Measurements from ENCODE around the gene CTNNA1.

Gene CTNNA1

DNA sequence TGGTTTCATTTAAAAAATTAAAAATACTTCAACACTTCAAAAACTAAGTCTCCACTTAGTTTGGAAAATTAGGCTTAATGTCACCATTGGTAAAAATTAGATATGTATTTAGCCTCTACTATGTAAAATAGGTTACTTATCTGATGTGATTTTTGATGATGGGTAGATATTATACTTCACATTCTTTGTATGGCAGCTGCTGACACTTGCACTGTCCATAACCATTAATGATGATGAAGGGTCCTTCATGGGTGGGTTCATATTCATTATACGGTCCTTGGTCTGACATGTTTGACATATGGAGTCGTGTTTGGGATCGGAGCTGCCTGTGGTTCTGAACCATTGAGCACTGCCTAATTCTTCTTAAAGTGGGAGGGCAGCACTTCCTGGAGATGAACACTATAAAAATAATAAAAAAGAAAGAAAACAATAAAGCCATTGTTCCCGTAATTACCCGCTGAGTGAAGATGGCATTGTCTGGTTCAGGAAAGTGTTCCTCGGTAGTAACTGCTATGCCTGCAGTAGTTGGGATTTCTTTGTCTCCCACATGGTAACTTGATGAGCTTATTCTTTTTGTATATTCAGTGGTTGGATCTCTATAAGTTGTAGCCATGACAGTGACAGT lies 119.7 kb downstream of the CTNNA1 start:
- no CpG with 5 or more reads among the region's 6 CpGs for WGBS (ENCODE audit: insufficient coverage, insufficient read length)
- no peak for DNase-seq (ENCODE audit: low read depth, low spot score)
- Histone ChIP-seq H3K4me1 (ENCODE audit: control insufficient read depth, insufficient read depth, low read length) (peaks cover 5% of the 10 kb centered on the region; the same call in 1 of the 2 replicates), H3K9me3 (ENCODE audit: control insufficient read depth, insufficient read depth, low read length) (no peaks in the 10 kb centered on the region), H3K27ac (ENCODE audit: low read length) (no peak overlapping the region), H3K4me3 (ENCODE audit: low read length) (no peak overlapping the region), H3K36me3 (ENCODE audit: control insufficient read depth, insufficient read depth, low read length) (no peaks in the 10 kb centered on the region), H3K27me3 (ENCODE audit: control insufficient read depth, insufficient read depth, low read length) (no peaks in the 10 kb centered on the region)

DNA sequence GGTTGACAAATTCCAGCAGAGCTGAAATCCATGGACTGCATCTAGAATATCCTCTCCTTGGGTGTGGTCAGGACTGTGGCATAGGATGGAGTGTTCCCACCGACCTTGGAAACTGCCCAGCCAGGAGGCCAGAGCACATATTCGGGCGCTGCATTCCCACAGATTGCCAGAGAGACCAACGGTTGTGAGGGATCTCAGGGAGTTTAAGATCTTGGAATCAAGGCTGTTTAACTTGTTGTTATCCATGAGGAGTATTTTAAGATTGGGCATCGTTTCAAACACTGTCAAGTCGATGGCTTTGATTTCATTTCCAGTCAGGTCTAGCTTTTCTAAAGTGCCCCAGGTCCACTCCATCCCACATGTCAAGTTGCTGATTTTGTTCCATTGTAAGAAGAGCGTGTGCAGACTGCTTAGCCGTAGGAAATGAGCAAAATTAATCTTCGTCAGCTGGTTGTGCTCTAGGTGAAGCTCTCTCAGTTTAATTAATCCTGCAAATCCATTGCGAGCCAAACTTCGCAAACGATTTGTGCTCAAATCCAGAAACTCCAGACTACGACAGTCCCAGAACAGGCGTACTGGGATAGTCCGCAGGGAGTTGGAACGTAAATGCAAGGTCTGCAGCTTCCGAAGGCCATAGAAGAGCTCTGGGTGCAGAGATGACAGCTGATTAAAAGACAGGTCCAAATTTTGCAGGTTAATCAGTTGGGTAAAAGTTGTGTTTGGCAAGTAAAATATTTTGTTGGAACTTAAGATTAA lies 120.4 kb downstream of the CTNNA1 start:
- H3K27me3 ChIP-seq (ENCODE audit: control insufficient read depth, insufficient read depth, low read length), result no peaks in the 10 kb centered on the region
- no peaks in the 10 kb centered on the region for H3K36me3 ChIP-seq (ENCODE audit: control insufficient read depth, insufficient read depth, low read length)
- no CpG with 5 or more reads among the region's 17 CpGs for WGBS (ENCODE audit: insufficient coverage, insufficient read length)
- H3K9me3 ChIP-seq (ENCODE audit: control insufficient read depth, insufficient read depth, low read length), result no peaks in the 10 kb centered on the region
- DNase-seq (ENCODE audit: low read depth, low spot score), result no peak
- peaks cover 3% of the 10 kb centered on the region; the same call in 1 of the 2 replicates for H3K4me1 ChIP-seq (ENCODE audit: control insufficient read depth, insufficient read depth, low read length)
- no peak overlapping the region for H3K4me3 ChIP-seq (ENCODE audit: low read length)
- H3K27ac ChIP-seq (ENCODE audit: low read length), result no peak overlapping the region

DNA sequence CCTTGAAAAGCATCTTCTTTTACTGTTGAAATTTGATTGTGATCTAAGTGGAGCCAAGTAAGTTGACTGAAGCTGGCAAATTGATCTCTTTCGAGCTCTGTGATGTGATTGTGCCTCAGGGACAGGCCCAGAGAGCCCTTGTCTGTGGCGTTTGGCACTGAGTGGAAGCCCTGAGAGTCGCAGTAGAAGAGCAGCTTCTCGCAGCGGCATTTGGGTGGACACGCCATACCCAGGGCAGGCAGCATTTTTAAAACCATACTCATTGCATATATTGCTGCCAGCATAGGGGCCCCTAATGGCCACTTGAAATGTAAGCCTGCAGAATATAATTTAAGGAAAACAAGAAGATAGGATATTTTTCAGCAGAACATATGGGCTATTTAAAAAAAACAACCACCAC lies 121.0 kb downstream of the CTNNA1 start:
- Histone ChIP-seq H3K36me3 (ENCODE audit: control insufficient read depth, insufficient read depth, low read length) (no peaks in the 10 kb centered on the region), H3K4me3 (ENCODE audit: low read length) (no peak overlapping the region), H3K27ac (ENCODE audit: low read length) (no peak overlapping the region), H3K9me3 (ENCODE audit: control insufficient read depth, insufficient read depth, low read length) (no peaks in the 10 kb centered on the region), H3K4me1 (ENCODE audit: control insufficient read depth, insufficient read depth, low read length) (peaks cover 3% of the 10 kb centered on the region), H3K27me3 (ENCODE audit: control insufficient read depth, insufficient read depth, low read length) (no peaks in the 10 kb centered on the region)
- DNase-seq (ENCODE audit: low read depth, low spot score), result no peak
- WGBS (ENCODE audit: insufficient coverage, insufficient read length), result no CpG with 5 or more reads among the region's 6 CpGs

DNA sequence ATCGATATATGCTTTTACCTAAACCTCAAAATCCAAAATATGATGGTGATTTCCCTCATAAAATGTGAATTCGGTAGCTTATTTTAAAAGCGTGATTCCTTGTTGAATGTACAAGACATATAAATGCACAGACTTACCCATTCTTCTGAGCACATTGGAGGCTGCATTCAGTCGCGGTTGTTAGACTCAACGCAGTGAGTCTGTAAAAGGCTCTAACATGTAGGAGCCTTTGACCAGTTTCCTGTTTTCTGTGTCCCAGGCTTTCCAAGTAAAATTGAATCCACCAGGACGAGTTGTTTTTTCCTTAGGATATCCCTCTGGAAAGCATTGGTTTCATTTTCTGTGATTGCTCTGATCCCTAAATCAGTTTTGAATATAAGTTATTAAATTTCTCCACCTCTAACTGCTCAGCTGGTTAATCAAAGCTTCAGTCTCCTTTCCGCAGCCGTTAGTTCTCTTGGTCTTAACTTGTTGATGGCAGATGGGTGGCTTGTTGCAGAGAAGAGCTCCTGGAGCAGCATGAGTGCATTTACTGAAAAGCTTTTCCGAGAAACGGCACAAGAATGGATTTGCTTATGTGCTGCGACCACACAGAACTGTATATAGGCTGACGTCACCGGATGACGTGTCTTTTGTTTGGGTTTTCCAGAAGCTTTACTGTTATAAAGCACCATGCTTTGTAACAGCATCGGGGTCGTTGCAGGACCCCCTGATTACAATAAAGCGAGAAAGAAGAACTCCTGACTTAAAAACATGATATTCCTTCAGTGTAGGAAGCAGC lies 121.7 kb downstream of the CTNNA1 start, which contains the start of gene LRRTM2:
LRRTM2 (minus strand) TSS at position 565 of the 781 bp plus-strand sequence; CDS start at position 141, 424 bp downstream.
- no CpG with 5 or more reads among the region's 18 CpGs for WGBS (ENCODE audit: insufficient coverage, insufficient read length)
- Histone ChIP-seq H3K9me3 (ENCODE audit: control insufficient read depth, insufficient read depth, low read length) (no peaks in the 10 kb centered on the region), H3K36me3 (ENCODE audit: control insufficient read depth, insufficient read depth, low read length) (no peaks in the 10 kb centered on the region), H3K27ac (ENCODE audit: low read length) (no peak within 1 kb of the TSS), H3K27me3 (ENCODE audit: control insufficient read depth, insufficient read depth, low read length) (no peaks in the 10 kb centered on the region), H3K4me3 (ENCODE audit: low read length) (no peak within 1 kb of the TSS), H3K4me1 (ENCODE audit: control insufficient read depth, insufficient read depth, low read length) (peaks cover 3% of the 10 kb centered on the region)
- DNase-seq (ENCODE audit: low read depth, low spot score), result no peak

GRCh38 chr5:138875552-138875875 lies 122.3 kb downstream of the CTNNA1 start:
- Histone ChIP-seq H3K4me1 (ENCODE audit: control insufficient read depth, insufficient read depth, low read length) (peaks cover 3% of the 10 kb centered on the region), H3K27me3 (ENCODE audit: control insufficient read depth, insufficient read depth, low read length) (no peaks in the 10 kb centered on the region), H3K4me3 (ENCODE audit: low read length) (no peak overlapping the region), H3K9me3 (ENCODE audit: control insufficient read depth, insufficient read depth, low read length) (no peaks in the 10 kb centered on the region), H3K36me3 (ENCODE audit: control insufficient read depth, insufficient read depth, low read length) (no peaks in the 10 kb centered on the region), H3K27ac (ENCODE audit: low read length) (no peak overlapping the region)
- WGBS (ENCODE audit: insufficient coverage, insufficient read length), result no CpG with 5 or more reads among the region's 2 CpGs
- DNase-seq (ENCODE audit: low read depth, low spot score), result no peak

- no peaks in the 10 kb centered on the region for H3K9me3 ChIP-seq (ENCODE audit: control insufficient read depth, insufficient read depth, low read length)
- H3K4me3 ChIP-seq (ENCODE audit: low read length), result no peak overlapping the region
- no peaks in the 10 kb centered on the region for H3K36me3 ChIP-seq (ENCODE audit: control insufficient read depth, insufficient read depth, low read length)
- no peaks in the 10 kb centered on the region for H3K27me3 ChIP-seq (ENCODE audit: control insufficient read depth, insufficient read depth, low read length)
- H3K27ac ChIP-seq (ENCODE audit: low read length), result no peak overlapping the region
- WGBS (ENCODE audit: insufficient coverage, insufficient read length), result no CpG with 5 or more reads among the region's 3 CpGs
- peaks cover 3% of the 10 kb centered on the region for H3K4me1 ChIP-seq (ENCODE audit: control insufficient read depth, insufficient read depth, low read length)
- no peak for DNase-seq (ENCODE audit: low read depth, low spot score)
Measured at GRCh38 chr5:138875946-138876345, 122.7 kb downstream of the CTNNA1 start.

DNA sequence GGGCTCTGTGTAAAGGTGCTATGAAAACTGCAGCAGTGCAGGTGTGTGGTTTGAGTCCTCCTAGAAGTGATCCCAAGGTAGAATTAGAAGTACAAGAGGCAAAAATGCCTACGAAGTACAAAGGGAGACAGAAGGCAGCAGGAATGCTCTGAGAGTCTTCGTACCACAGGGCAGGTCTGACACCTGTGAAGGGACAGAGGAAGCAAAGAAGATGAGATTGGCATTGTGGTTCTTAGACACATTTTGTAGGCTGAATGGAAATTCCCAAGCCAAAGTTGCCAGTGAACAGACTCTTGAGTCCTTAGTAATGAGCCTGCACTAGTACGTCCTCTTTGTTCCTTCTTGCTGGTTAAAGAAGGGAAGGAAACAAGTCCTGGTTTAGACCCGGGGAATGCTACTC lies 123.6 kb downstream of the CTNNA1 start:
- H3K4me1 ChIP-seq (ENCODE audit: control insufficient read depth, insufficient read depth, low read length), result peaks cover 3% of the 10 kb centered on the region
- H3K36me3 ChIP-seq (ENCODE audit: control insufficient read depth, insufficient read depth, low read length), result no peaks in the 10 kb centered on the region
- no peak overlapping the region for H3K4me3 ChIP-seq (ENCODE audit: low read length)
- no peaks in the 10 kb centered on the region for H3K9me3 ChIP-seq (ENCODE audit: control insufficient read depth, insufficient read depth, low read length)
- no CpG with 5 or more reads among the region's 4 CpGs for WGBS (ENCODE audit: insufficient coverage, insufficient read length)
- no peak for DNase-seq (ENCODE audit: low read depth, low spot score)
- no peaks in the 10 kb centered on the region for H3K27me3 ChIP-seq (ENCODE audit: control insufficient read depth, insufficient read depth, low read length)
- no peak overlapping the region for H3K27ac ChIP-seq (ENCODE audit: low read length)

GRCh38 chr5:138878437-138879235 lies 125.4 kb downstream of the CTNNA1 start:
- Histone ChIP-seq H3K27ac (ENCODE audit: low read length) (no peak overlapping the region), H3K27me3 (ENCODE audit: control insufficient read depth, insufficient read depth, low read length) (no peaks in the 10 kb centered on the region), H3K36me3 (ENCODE audit: control insufficient read depth, insufficient read depth, low read length) (no peaks in the 10 kb centered on the region), H3K4me3 (ENCODE audit: low read length) (no peak overlapping the region), H3K9me3 (ENCODE audit: control insufficient read depth, insufficient read depth, low read length) (no peaks in the 10 kb centered on the region), H3K4me1 (ENCODE audit: control insufficient read depth, insufficient read depth, low read length) (peaks cover 3% of the 10 kb centered on the region)
- DNase-seq (ENCODE audit: low read depth, low spot score), result no peak
- no CpG with 5 or more reads among the region's 7 CpGs for WGBS (ENCODE audit: insufficient coverage, insufficient read length)

DNA sequence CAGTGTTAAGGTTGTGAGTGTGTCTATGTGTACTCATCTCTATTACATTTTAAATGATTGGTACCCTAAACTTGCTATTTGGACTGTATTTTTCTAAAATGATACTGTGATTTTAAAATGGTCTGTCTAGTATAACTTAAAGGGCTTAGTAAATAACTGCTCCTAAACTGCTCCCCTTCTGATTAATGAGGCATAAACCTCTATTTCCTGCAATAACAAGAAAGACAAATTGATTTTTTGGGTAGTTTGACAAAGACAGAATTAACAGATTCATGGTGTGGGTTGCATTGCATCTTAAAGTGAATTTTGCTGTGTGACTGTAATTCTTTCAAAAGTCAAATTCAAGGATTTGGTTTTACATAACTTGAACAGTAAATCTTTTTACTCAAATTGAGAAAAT lies 130.0 kb downstream of the CTNNA1 start:
- DNase-seq (ENCODE audit: low read depth, low spot score), result no peak
- Histone ChIP-seq H3K27ac (ENCODE audit: low read length) (no peak overlapping the region), H3K9me3 (ENCODE audit: control insufficient read depth, insufficient read depth, low read length) (no peaks in the 10 kb centered on the region), H3K36me3 (ENCODE audit: control insufficient read depth, insufficient read depth, low read length) (peaks cover 3% of the 10 kb centered on the region; the same call in 1 of the 2 replicates), H3K4me3 (ENCODE audit: low read length) (no peak overlapping the region), H3K27me3 (ENCODE audit: control insufficient read depth, insufficient read depth, low read length) (no peaks in the 10 kb centered on the region), H3K4me1 (ENCODE audit: control insufficient read depth, insufficient read depth, low read length) (no peaks in the 10 kb centered on the region; the same call in 1 of the 2 replicates)

- no peaks in the 10 kb centered on the region for H3K9me3 ChIP-seq (ENCODE audit: control insufficient read depth, insufficient read depth, low read length)
- H3K36me3 ChIP-seq (ENCODE audit: control insufficient read depth, insufficient read depth, low read length), result peaks cover 5% of the 10 kb centered on the region; the same call in 1 of the 2 replicates
- no peak overlapping the region for H3K27ac ChIP-seq (ENCODE audit: low read length)
- no peaks in the 10 kb centered on the region for H3K4me1 ChIP-seq (ENCODE audit: control insufficient read depth, insufficient read depth, low read length)
- no peak overlapping the region for H3K4me3 ChIP-seq (ENCODE audit: low read length)
- H3K27me3 ChIP-seq (ENCODE audit: control insufficient read depth, insufficient read depth, low read length), result no peaks in the 10 kb centered on the region
- WGBS (ENCODE audit: insufficient coverage, insufficient read length), result no CpG with 5 or more reads among the region's 1 CpG
- no peak for DNase-seq (ENCODE audit: low read depth, low spot score)
Measured at GRCh38 chr5:138884094-138884493, 130.9 kb downstream of the CTNNA1 start.

Measured in iPS DF 6.9 (cell line).